PC-3 (cell line): ENCODE data around the gene PHRF1. TPM values are rescaled to one million over a fixed set of nuclear protein-coding genes. Genes with fewer than 3 reads are reported as not detected.

Experiments
- ATAC-seq: fragments of 200-7000 bp; cut with Tn5 transposase; 2 replicates; pipeline ENCODE4 v1.9.1; 2020; ENCODE audit warnings: mild to moderate bottlenecking, moderate library complexity
- BruUV-seq: library from RNA; stranded (reverse); fragments of 400-500 nt; replicated peaks from 2 replicates; lab custom pipeline; 2021; lab: Mats Ljungman, UMichigan
- CTCF ChIA-PET: fragments of 300-600 bp; sonication (Branson Sonifier 250); formaldehyde crosslinking; loops from one replicate; lab custom pipeline; 2022; ENCODE audit warnings: antibody characterized with exemption; lab: Charles Lee
- POLR2A ChIA-PET: fragments of 300-600 bp; sonication (Branson Sonifier 250); formaldehyde crosslinking; loops from one replicate; lab custom pipeline; 2022; ENCODE audit warnings: antibody characterized with exemption; ENCODE audit not compliant: unreplicated experiment; lab: Charles Lee
- DNase-seq: peaks from one replicate; pipeline ENCODE4 v3.0.0-alpha.2; 2015
- H2AFZ ChIP-seq: fragments of 300-600 bp; sonication (generic); 2 replicates; pipeline ENCODE4 v1.6.0; 2016; ENCODE audit warnings: antibody characterized with exemption, low read length
- H3F3A ChIP-seq: fragments of 300-600 bp; sonication (generic); one replicate; pipeline ENCODE4 v1.6.0; 2017; ENCODE audit warnings: antibody characterized with exemption, low read length, control low read depth, mild to moderate bottlenecking; ENCODE audit not compliant: unreplicated experiment
- H3K27ac ChIP-seq: fragments of 300-600 bp; sonication (generic); 2 replicates; pipeline ENCODE4 v1.5.1; 2016; ENCODE audit warnings: mild to moderate bottlenecking, low read length
- H3K27me3 ChIP-seq: fragments of 300-600 bp; sonication (generic); 2 replicates; pipeline ENCODE4 v1.6.1; 2016; ENCODE audit warnings: low read length, mixed read lengths
- H3K36me3 ChIP-seq: fragments of 300-600 bp; sonication (generic); 2 replicates; pipeline ENCODE4 v1.6.1; 2016; ENCODE audit warnings: low read depth, mixed run types, low read length, mixed read lengths
- H3K4me1 ChIP-seq: fragments of 300-600 bp; sonication (generic); 2 replicates; pipeline ENCODE4 v1.5.1; 2016; ENCODE audit warnings: low read length; ENCODE audit not compliant: insufficient read depth
- H3K4me2 ChIP-seq: fragments of 300-600 bp; sonication (generic); 2 replicates; pipeline ENCODE4 v1.6.0; 2016; ENCODE audit warnings: low read length
- H3K4me3 ChIP-seq: fragments of 300-600 bp; sonication (generic); 2 replicates; pipeline ENCODE4 v1.5.1; 2016; ENCODE audit warnings: mild to moderate bottlenecking, low read length, mixed read lengths
- H3K79me2 ChIP-seq: fragments of 300-600 bp; sonication (generic); 2 replicates; pipeline ENCODE4 v1.6.1; 2017; ENCODE audit warnings: low read length, mixed read lengths
- H3K9ac ChIP-seq: fragments of 300-600 bp; sonication (generic); 2 replicates; pipeline ENCODE4 v1.6.0; 2016; ENCODE audit warnings: mild to moderate bottlenecking, low read length
- H3K9me2 ChIP-seq: fragments of 300-600 bp; sonication (generic); replicated peaks from 2 replicates; pipeline ENCODE4 v1.6.1; 2016; ENCODE audit warnings: mixed run types, low read length, mixed read lengths
- H3K9me3 ChIP-seq: fragments of 300-600 bp; sonication (generic); 2 replicates; pipeline ENCODE4 v1.6.1; 2016; ENCODE audit warnings: low read length, mixed read lengths
- H4K20me1 ChIP-seq: fragments of 300-600 bp; sonication (generic); 2 replicates; pipeline ENCODE4 v1.6.1; 2016; ENCODE audit warnings: low read length, mixed read lengths
- CTCF ChIP-seq: fragments of 300-600 bp; sonication (generic); conservative IDR thresholded peaks from 2 replicates; pipeline ENCODE4 v1.5.1; 2017; ENCODE audit warnings: antibody characterized with exemption, low read depth, mild to moderate bottlenecking, low read length
- EZH2 ChIP-seq: fragments of 300-600 bp; sonication (generic); IDR thresholded peaks from one replicate; pipeline ENCODE4 v1.6.1; 2017; ENCODE audit warnings: antibody characterized with exemption, mild to moderate bottlenecking, low read length; ENCODE audit not compliant: unreplicated experiment
- EZH2phosphoT487 ChIP-seq: fragments of 300-600 bp; sonication (generic); IDR thresholded peaks from 2 replicates; pipeline ENCODE4 v1.6.1; 2018; ENCODE audit warnings: mild to moderate bottlenecking, antibody characterized with exemption, low read length, borderline replicate concordance
- intact Hi-C: fragments of 100-400 bp; cut with micrococcal nuclease; formaldehyde crosslinking; loops from 2 replicates; pipeline ENCODE4 v1.9.0; 2023
- total RNA-seq: library from RNA; depleted of rRNA; stranded (reverse); fragments of >200 nt; gene quantifications from 2 replicates; pipeline ENCODE4 v1.2.3, GENCODE V29; 2014

The PHRF1 gene
- total RNA-seq, 1 experiment from 2014 or later, result 41.4 TPM

GRCh38 chr11:635945-636510 is 59.8 kb downstream of the PHRF1 start:
- Histone ChIP-seq H3K4me1 (no peaks in the 10 kb centered on the region), H3K27ac (no peak overlapping the region), H3K4me3 (no peak overlapping the region), H4K20me1 (no peaks in the 10 kb centered on the region), H3K9me2 (no peaks in the 10 kb centered on the region), H3K9ac (no peak overlapping the region), H3K27me3 (no peaks in the 10 kb centered on the region), H3K79me2 (no peaks in the 10 kb centered on the region), H3K36me3 (no peaks in the 10 kb centered on the region), H3K9me3 (no peaks in the 10 kb centered on the region), H3F3A (no peaks in the 10 kb centered on the region), H3K4me2 (no peak overlapping the region), H2AFZ (no peak overlapping the region)
- ATAC-seq (no peak), DNase-seq (no peak)
- ChIA-PET CTCF (no interaction called here), POLR2A (no interaction called here)
- intact Hi-C loops, result no loop called here
- no peak for TF ChIP-seq EZH2
- TF ChIP-seq CTCF, result no peak
- TF ChIP-seq EZH2phosphoT487, result no peak
- no TSS peak for BruUV-seq

- Histone ChIP-seq H3K9ac (no peak within 1 kb of the TSS), H3K4me3 (no peak within 1 kb of the TSS), H3K9me2 (no peaks in the 10 kb centered on the region), H3F3A (no peaks in the 10 kb centered on the region), H3K9me3 (no peaks in the 10 kb centered on the region), H3K4me1 (no peaks in the 10 kb centered on the region), H3K4me2 (no peak within 1 kb of the TSS), H3K36me3 (no peaks in the 10 kb centered on the region), H3K79me2 (no peaks in the 10 kb centered on the region), H2AFZ (no peak within 1 kb of the TSS), H3K27me3 (no peaks in the 10 kb centered on the region), H3K27ac (no peak within 1 kb of the TSS), H4K20me1 (no peaks in the 10 kb centered on the region)
- TF ChIP-seq EZH2phosphoT487, result no peak
- TF ChIP-seq EZH2, result no peak
- TF ChIP-seq CTCF, result no peak
- peak; percentile 42 for ATAC-seq
- DNase-seq, result no peak
- BruUV-seq, result no TSS peak
- ChIA-PET CTCF (no interaction called here), POLR2A (interaction anchor here (0.7 kb wide), 1 partner anchor 20 kb away, joined by 4 read pairs; no protein-coding TSS in a partner anchor)
- intact Hi-C loops, result no loop called here
These were observed 60.5 kb downstream of the PHRF1 start, which contains the start of gene DRD4 for GRCh38 chr11:636511-637332. DRD4 (plus strand) TSS chr11:637269; CDS start chr11:637305, 36 bp downstream.

GRCh38 chr11:637333-637592 is 61.0 kb downstream of the PHRF1 start:
- no peak overlapping the region for H3K4me2 ChIP-seq
- no peaks in the 10 kb centered on the region for H3K4me1 ChIP-seq
- H3K9me3 ChIP-seq, result no peaks in the 10 kb centered on the region
- H3K9ac ChIP-seq, result no peak overlapping the region
- TF ChIP-seq CTCF (no peak), EZH2phosphoT487 (no peak), EZH2 (no peak)
- no TSS peak for BruUV-seq
- H3K79me2 ChIP-seq, result no peaks in the 10 kb centered on the region
- no peaks in the 10 kb centered on the region for H3K27me3 ChIP-seq
- intact Hi-C loops, result no loop called here
- no peak for ATAC-seq
- DNase-seq, result no peak
- no peak overlapping the region for H3K27ac ChIP-seq
- no peak overlapping the region for H3K4me3 ChIP-seq
- H3F3A ChIP-seq, result no peaks in the 10 kb centered on the region
- ChIA-PET CTCF (no interaction called here), POLR2A (no interaction called here)
- H3K36me3 ChIP-seq, result no peaks in the 10 kb centered on the region
- H2AFZ ChIP-seq, result no peak overlapping the region
- H3K9me2 ChIP-seq, result no peaks in the 10 kb centered on the region
- H4K20me1 ChIP-seq, result no peaks in the 10 kb centered on the region
